Neuronal stem cell (in vitro differentiated cells): ENCODE results near the gene FYTTD1.
A peak's percentile ranks its signal among the peaks of the same experiment; 100 is the strongest.

Experiments used
- DNase-seq: peaks from one replicate; pipeline ENCODE4 v3.0.0-alpha.2; 2013; ENCODE audit warnings: low spot score
- H2AFZ ChIP-seq: one replicate; pipeline ENCODE4 v1.6.1; 2013; ENCODE audit warnings: mild to moderate bottlenecking, low read length, inconsistent platforms
- H2AK5ac ChIP-seq: 2 replicates; pipeline ENCODE4 v1.6.1; 2013; ENCODE audit warnings: low read depth, mild to moderate bottlenecking, inconsistent platforms, low read length, moderate library complexity, mixed read lengths
- H2BK120ac ChIP-seq: 2 replicates; pipeline ENCODE4 v1.6.1; 2013; ENCODE audit warnings: low read depth, mild to moderate bottlenecking, inconsistent platforms, low read length, moderate library complexity, mixed read lengths
- H2BK12ac ChIP-seq: one replicate; pipeline ENCODE4 v1.6.1; 2013; ENCODE audit warnings: low read length, inconsistent platforms
- H2BK15ac ChIP-seq: 2 replicates; pipeline ENCODE4 v1.6.1; 2013; ENCODE audit warnings: mild to moderate bottlenecking, low read length, inconsistent platforms, mixed read lengths
- H2BK5ac ChIP-seq: one replicate; pipeline ENCODE4 v1.6.1; 2013; ENCODE audit warnings: inconsistent platforms, mild to moderate bottlenecking, low read length, moderate library complexity
- H3K14ac ChIP-seq: one replicate; pipeline ENCODE4 v1.6.1; 2013; ENCODE audit warnings: low read length, inconsistent platforms
- H3K18ac ChIP-seq: 2 replicates; pipeline ENCODE4 v1.6.1; 2013; ENCODE audit warnings: low read length, inconsistent platforms
- H3K23ac ChIP-seq: 2 replicates; pipeline ENCODE4 v1.6.1; 2013; ENCODE audit warnings: low read depth, mild to moderate bottlenecking, mixed read lengths, low read length, inconsistent platforms; ENCODE audit not compliant: poor library complexity
- H3K27ac ChIP-seq: replicated peaks from 3 replicates; pipeline ENCODE4 v1.5.1; 2013; ENCODE audit warnings: low read length, inconsistent platforms
- H3K27me3 ChIP-seq, 3 experiments: 2 replicates each; pipeline ENCODE4 v1.6.1; 2013; ENCODE audit warnings: low read length in 3 of 3, mild to moderate bottlenecking in 2 of 3, inconsistent platforms in 1 of 3, low read depth in 1 of 3, mixed read lengths in 1 of 3, moderate library complexity in 1 of 3; ENCODE audit not compliant: control insufficient read depth in 3 of 3, insufficient read depth in 3 of 3
- H3K36me3 ChIP-seq, 2 donors: replicated peaks in 1 of 2; 2 replicates each; pipeline ENCODE4 v1.6.1; 2013; ENCODE audit warnings: low read length in 2 of 2; ENCODE audit not compliant: control insufficient read depth in 2 of 2, insufficient read depth in 2 of 2
- H3K4ac ChIP-seq: 2 replicates; pipeline ENCODE4 v1.6.1; 2013; ENCODE audit warnings: inconsistent platforms, mild to moderate bottlenecking, low read length, moderate library complexity
- H3K4me1 ChIP-seq, 2 donors: 1 replicate in 1 of 2; 2 replicates in 1 of 2; pipeline ENCODE4 v1.6.1; 2013; ENCODE audit warnings: low read length in 2 of 2, low read depth in 1 of 2; ENCODE audit not compliant: control insufficient read depth in 2 of 2, insufficient read depth in 1 of 2
- H3K4me2 ChIP-seq: one replicate; pipeline ENCODE4 v1.6.1; 2013; ENCODE audit warnings: mild to moderate bottlenecking, low read length, inconsistent platforms; ENCODE audit not compliant: insufficient read depth, poor library complexity, severe bottlenecking
- H3K4me3 ChIP-seq, 2 donors: 2 replicates each; pipeline ENCODE4 v1.5.1; 2013; ENCODE audit warnings: low read length in 2 of 2, mild to moderate bottlenecking in 2 of 2, inconsistent platforms in 1 of 2, moderate library complexity in 1 of 2
- H3K79me1 ChIP-seq: one replicate; pipeline ENCODE4 v1.6.1; 2013; ENCODE audit warnings: low read depth, mild to moderate bottlenecking, inconsistent platforms, low read length, moderate library complexity
- H3K9ac ChIP-seq: one replicate; pipeline ENCODE4 v1.6.1; 2013; ENCODE audit warnings: mild to moderate bottlenecking, low read depth, low read length, inconsistent platforms; ENCODE audit not compliant: poor library complexity
- H3K9me3 ChIP-seq, 2 donors: replicated peaks in 1 of 2; 2 replicates each; pipeline versions ENCODE3 to v1.6.1; 2013; ENCODE audit warnings: low read length in 2 of 2, mild to moderate bottlenecking in 2 of 2, inconsistent platforms in 1 of 2, low read depth in 1 of 2, mixed read lengths in 1 of 2, moderate library complexity in 1 of 2; ENCODE audit not compliant: control insufficient read depth in 2 of 2, insufficient read depth in 1 of 2
- H4K8ac ChIP-seq: one replicate; pipeline ENCODE4 v1.6.1; 2013; ENCODE audit warnings: low read depth, mild to moderate bottlenecking, inconsistent platforms, low read length, moderate library complexity
- H4K91ac ChIP-seq: one replicate; pipeline ENCODE4 v1.6.1; 2013; ENCODE audit warnings: low read length, low read depth, mild to moderate bottlenecking, inconsistent platforms; ENCODE audit not compliant: poor library complexity
- WGBS, 2 donors: extraction: QIAGEN DNeasy Blood & Tissue Kit; methylation state at CpG; one replicate each; pipeline ENCODE4 v1.1.7; 2013; ENCODE audit warnings: missing lambda C conversion rate in 2 of 2, mixed read lengths in 1 of 2; ENCODE audit not compliant: insufficient read length in 2 of 2, insufficient replicate concordance in 1 of 2; ENCODE audit errors: extremely low coverage in 2 of 2; 5-methylcytosine and 5-hydroxymethylcytosine counted together

Gene FYTTD1

DNA sequence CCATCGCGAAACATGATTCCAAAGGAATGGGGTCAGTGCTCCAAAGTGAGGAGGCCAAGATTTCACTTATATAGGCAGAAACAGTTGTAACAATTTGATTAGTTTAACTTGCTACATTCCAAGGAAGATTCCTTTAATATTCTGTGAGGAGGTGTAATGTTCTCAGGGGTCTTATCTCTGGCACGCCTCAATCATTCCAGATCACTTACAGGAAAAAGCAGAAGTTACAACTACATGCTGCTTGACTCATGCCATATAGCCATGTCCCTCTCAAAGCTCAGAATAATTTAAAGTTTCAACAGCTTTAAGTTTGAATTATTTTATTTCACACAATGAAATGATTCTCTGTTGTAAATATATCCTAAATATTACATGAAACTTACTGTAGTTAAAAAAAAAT is 3.5 kb upstream of the FYTTD1 start:
- H3K9me3 ChIP-seq, result no peaks in the 10 kb centered on the region
- no peak overlapping the region for H3K27ac ChIP-seq
- H3K4me2 ChIP-seq, result no peak overlapping the region
- H3K23ac ChIP-seq, result no peak overlapping the region
- no peak overlapping the region for H2BK5ac ChIP-seq
- no peaks in the 10 kb centered on the region for H3K27me3 ChIP-seq
- no peak overlapping the region for H3K9ac ChIP-seq
- no peak overlapping the region for H2AFZ ChIP-seq
- H3K14ac ChIP-seq, result no peak overlapping the region
- no peak overlapping the region for H2BK12ac ChIP-seq
- H4K8ac ChIP-seq, result no peak overlapping the region
- no peak overlapping the region for H2BK120ac ChIP-seq
- H2BK15ac ChIP-seq, result no peak overlapping the region
- no peak for DNase-seq
- no peak overlapping the region for H3K4me3 ChIP-seq
- no peaks in the 10 kb centered on the region for H3K36me3 ChIP-seq
- H3K4me1 ChIP-seq, result peaks cover 2 to 10% of the 10 kb centered on the region in 2 donors
- no peak overlapping the region for H3K4ac ChIP-seq
- no peak overlapping the region for H3K18ac ChIP-seq
- no peak overlapping the region for H4K91ac ChIP-seq
- H3K79me1 ChIP-seq, result no peaks in the 10 kb centered on the region
- no CpG with 5 or more reads among the region's 3 CpGs for WGBS, 2 donors
- no peak overlapping the region for H2AK5ac ChIP-seq

DNA sequence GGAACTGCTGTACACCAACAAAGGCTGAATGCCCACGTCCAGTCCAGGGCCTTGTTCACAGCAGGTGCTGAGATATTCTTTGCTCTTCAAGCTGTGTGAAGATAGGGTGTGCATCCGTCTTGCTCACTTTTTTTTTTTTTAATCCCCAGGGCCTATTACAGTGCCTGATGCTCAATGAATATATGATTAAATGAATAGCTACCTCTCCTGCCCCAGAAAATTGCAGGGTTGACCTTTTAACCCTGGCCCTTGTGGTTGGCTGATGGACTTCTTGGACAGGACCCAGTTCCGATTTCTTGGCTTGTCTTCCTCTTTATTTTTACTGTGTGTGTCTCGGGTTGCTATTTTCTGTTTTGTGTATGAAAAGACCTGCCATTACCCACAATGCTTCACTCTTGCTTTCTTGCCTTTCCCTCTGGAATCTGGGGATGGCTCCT is 2.9 kb upstream of the FYTTD1 start:
- Histone ChIP-seq H3K9me3 (no peaks in the 10 kb centered on the region), H2BK15ac (no peak overlapping the region), H2AK5ac (no peak overlapping the region), H2BK5ac (no peak overlapping the region), H3K4me2 (no peak overlapping the region), H3K4ac (no peak overlapping the region), H3K27ac (no peak overlapping the region), H3K9ac (no peak overlapping the region), H2BK12ac (no peak overlapping the region), H3K14ac (no peak overlapping the region), H3K79me1 (no peaks in the 10 kb centered on the region), H3K27me3 (no peaks in the 10 kb centered on the region), H3K4me1 (peaks cover 2 to 12% of the 10 kb centered on the region in 2 donors), H4K91ac (no peak overlapping the region), H3K18ac (no peak overlapping the region), H3K4me3 (no peak overlapping the region), H3K23ac (no peak overlapping the region), H2AFZ (peak overlapping the region; percentile 54), H3K36me3 (no peaks in the 10 kb centered on the region), H4K8ac (no peak overlapping the region), H2BK120ac (no peak overlapping the region)
- WGBS, 2 donors, result no CpG with 5 or more reads among the region's 4 CpGs
- no peak for DNase-seq

DNA sequence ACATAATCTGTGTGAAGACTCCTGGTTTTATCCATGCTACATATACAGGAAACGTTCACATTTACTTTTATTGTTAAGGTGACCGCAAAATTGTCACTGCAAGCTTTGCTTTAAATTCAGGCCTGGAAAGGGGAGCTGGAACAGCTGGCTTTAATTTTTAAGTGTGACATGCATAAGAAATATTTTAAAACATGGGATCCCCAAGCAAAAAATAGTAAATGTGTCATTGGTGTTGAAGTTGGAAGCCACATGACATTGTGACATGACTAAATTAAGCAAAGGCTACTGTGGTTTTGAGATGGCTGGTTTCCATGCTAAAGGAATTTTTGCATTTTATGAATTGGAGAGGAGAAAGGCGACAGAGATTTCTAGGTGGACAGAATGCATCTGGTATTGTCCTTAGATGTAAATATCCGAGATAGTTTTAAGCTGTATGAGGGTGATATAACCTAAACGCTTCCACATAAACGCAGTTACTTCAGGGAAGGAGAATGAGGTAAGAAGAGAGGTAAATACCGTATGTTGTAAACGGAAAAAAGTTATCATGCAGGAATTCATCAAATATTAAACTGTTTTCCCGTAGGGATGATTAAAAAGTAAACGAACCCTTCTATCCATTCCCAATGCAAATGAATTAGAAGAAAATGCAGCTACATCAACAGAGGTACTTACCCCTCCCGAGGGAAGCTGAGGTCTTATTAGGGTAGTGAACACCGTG is 927 bp upstream of the FYTTD1 start:
- Histone ChIP-seq H2AK5ac (no peak overlapping the region), H3K4me2 (peak overlapping the region; percentile 80), H3K4me1 (peaks cover 4 to 18% of the 10 kb centered on the region in 2 donors), H3K36me3 (no peaks in the 10 kb centered on the region), H2BK120ac (no peak overlapping the region), H3K18ac (no peak overlapping the region), H2BK5ac (no peak overlapping the region), H3K4ac (no peak overlapping the region), H4K8ac (no peak overlapping the region), H3K9me3 (no peaks in the 10 kb centered on the region), H2BK12ac (no peak overlapping the region), H3K27me3 (no peaks in the 10 kb centered on the region), H3K14ac (no peak overlapping the region), H2BK15ac (no peak overlapping the region), H3K23ac (no peak overlapping the region), H3K4me3 (peak overlapping the region; percentile 86 to 90), H3K79me1 (no peaks in the 10 kb centered on the region), H3K9ac (peak overlapping the region; percentile 82), H4K91ac (no peak overlapping the region), H2AFZ (peak overlapping the region; percentile 90), H3K27ac (peak overlapping the region; percentile 41)
- WGBS, 2 donors, result no CpG with 5 or more reads among the region's 12 CpGs
- DNase-seq, result no peak

DNA sequence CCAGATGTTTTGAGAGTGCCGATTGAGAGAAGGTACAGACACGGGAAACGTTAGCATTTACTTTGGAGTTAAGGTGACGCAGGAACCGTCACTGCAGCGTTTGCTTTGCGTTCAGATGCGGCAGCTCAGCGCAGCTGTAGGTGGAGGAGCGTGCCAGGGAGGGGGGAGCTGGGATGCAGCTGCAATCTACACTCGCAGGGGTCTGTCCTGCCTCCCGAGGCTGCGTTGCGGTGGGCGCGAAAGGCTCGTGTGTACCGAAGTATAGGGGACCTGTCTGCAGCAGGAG is 425 bp upstream of the FYTTD1 start:
- H2AFZ ChIP-seq, result peak overlapping the region; percentile 90
- no peak for DNase-seq
- H3K9ac ChIP-seq, result peak overlapping the region; percentile 82
- H4K8ac ChIP-seq, result no peak overlapping the region
- peak overlapping the region; percentile 86 to 90 for H3K4me3 ChIP-seq
- H3K27me3 ChIP-seq, result no peaks in the 10 kb centered on the region
- H3K9me3 ChIP-seq, result no peaks in the 10 kb centered on the region
- H3K27ac ChIP-seq, result peak overlapping the region; percentile 41
- H3K79me1 ChIP-seq, result no peaks in the 10 kb centered on the region
- H3K14ac ChIP-seq, result no peak overlapping the region
- no peak overlapping the region for H3K4ac ChIP-seq
- H2BK120ac ChIP-seq, result no peak overlapping the region
- H2BK15ac ChIP-seq, result no peak overlapping the region
- peak overlapping the region; percentile 80 for H3K4me2 ChIP-seq
- no peak overlapping the region for H2AK5ac ChIP-seq
- WGBS, 2 donors, result no CpG with 5 or more reads among the region's 18 CpGs
- peak overlapping the region; percentile 70 for H3K23ac ChIP-seq
- H2BK12ac ChIP-seq, result no peak overlapping the region
- H3K36me3 ChIP-seq, result no peaks in the 10 kb centered on the region
- peaks cover 4 to 18% of the 10 kb centered on the region in 2 donors for H3K4me1 ChIP-seq
- H4K91ac ChIP-seq, result no peak overlapping the region
- peak overlapping the region; percentile 91 for H3K18ac ChIP-seq
- no peak overlapping the region for H2BK5ac ChIP-seq
